Heart left ventricle (tissue), 13 donors: ENCODE data around the gene IDE.

Experiments used
- CTCF ChIP-seq, 12 donors: fragments of 200-600 bp; sonication (generic) in 4 of 12; IDR thresholded peaks; one replicate each; pipeline versions ENCODE4 v1.5.0 to v1.8.0; 2018 to 2022; ENCODE audit warnings: antibody characterized with exemption in 12 of 12, mild to moderate bottlenecking in 5 of 12
- POLR2A ChIP-seq, 2 donors: fragments of 450-650 bp; IDR thresholded peaks; one replicate each; pipeline ENCODE4 v1.6.1; 2017; ENCODE audit warnings: antibody characterized with exemption in 2 of 2, mild to moderate bottlenecking in 2 of 2, moderate library complexity in 2 of 2
- donor health status: ischemic (EF 13 %, LVEDD 7.1; RV severe dilation, severe dysfunction).
- donor health status: DM: no; HTN: yes; CAD: no.
- donor health status: DM: no; HTN: no; CAD: no.
- donor health status: ischemic (EF 25% LVEDD 6.9; RV normal size, moderate dysfunction).
- donor health status: ischemic (EF 25% LVEDD 5.7; RV mildly dilated, moderate dysfunction).
- donor health status: ischemic (EF 35%, LVEDD 5.7; RV mildly dilated, moderate dysfunction).
- donor health status: nonischemic (EF 11% LVEDD 7.7; RV severe dilation, severe dysfunction).
- donor health status: DM: yes; HTN: yes; CAD: no.
- donor health status: PGD.
- donor health status: ischemic (EF 29% LVEDD 5.4; RV normal size, mild dysfunction).
- donor health status: nonischemic (EF 23%, LVEDD 6.1; RV moderate dilation, normal function).

- TF ChIP-seq CTCF (IDR thresholded peaks at IDR 0.05) (peak in 1 of 12 donors; percentile 11), POLR2A (IDR thresholded peaks at IDR 0.05) (peak in 1 of 2 donors; percentile 80)
Measured at GRCh38 chr10:92592761-92593618, 19.1 kb upstream of the IDE start, which contains the start of gene KIF11.
